Hindlimb muscle (tissue), 1 donor: ENCODE data around the gene HLA-DMA. TPM values are rescaled to one million over a fixed set of nuclear protein-coding genes. Genes with fewer than 3 reads are reported as not detected.

Source experiments
- DNase-seq: peaks from one replicate; pipeline ENCODE4 v3.0.0-alpha.2; 2013
- polyA plus RNA-seq: library from polyadenylated mRNA; unstranded; fragments of 120-200 nt; gene quantifications from one replicate; pipeline ENCODE4 v1.2.1, GENCODE V29; 2013; ENCODE audit not compliant: insufficient read length

HLA-DMA gene
- polyA plus RNA-seq: 9.5 TPM

DNA sequence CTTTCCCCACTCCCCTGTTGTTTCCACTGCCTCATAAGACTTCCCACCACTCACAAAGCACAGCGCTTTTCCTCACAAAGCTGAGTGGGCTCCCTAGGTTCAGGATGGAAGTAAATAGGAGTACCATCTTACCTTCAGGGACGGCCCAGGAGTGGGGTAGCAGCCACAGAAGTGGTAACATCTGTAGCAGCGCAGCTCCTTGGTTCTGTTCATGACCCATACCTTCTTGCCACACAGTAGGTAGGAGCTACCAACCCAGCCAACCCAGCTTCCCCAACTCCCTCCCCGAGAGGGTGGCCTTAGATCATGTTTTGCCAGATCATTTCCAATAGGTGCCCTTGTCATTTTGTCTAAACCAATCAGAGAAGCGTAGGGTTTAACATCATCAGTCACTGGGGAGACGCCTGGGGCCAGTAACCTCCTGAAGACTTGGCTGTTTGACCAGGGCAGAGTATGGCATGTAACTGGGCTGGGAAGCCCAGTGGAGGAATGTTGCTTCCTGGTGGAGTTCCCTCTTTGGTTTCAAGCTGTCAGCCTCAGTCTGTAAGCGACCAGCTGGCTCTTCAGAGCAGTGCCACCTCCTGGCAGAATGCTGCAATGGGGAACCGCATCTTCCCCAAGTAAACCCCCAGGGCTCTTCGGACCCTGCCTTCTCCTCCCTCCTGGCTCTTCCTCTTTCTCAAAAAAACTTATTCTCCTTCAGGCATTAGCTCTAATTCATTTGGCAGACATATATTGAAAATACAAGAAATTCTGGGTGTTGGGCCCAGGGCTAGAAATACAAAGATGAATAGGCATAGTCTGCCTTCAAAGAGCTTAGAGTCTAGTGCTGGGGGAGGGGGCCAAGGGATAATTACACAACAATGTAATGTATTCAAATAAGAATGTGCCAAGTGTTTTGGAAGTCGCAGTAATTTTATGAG is at the start of gene HLA-DMA:
Gene HLA-DMA, minus strand, starts transcription at position 281 of the 923 bp plus-strand sequence. Its CDS starts 61 bp downstream, at position 220.
- peak; percentile 62 for DNase-seq

DNA sequence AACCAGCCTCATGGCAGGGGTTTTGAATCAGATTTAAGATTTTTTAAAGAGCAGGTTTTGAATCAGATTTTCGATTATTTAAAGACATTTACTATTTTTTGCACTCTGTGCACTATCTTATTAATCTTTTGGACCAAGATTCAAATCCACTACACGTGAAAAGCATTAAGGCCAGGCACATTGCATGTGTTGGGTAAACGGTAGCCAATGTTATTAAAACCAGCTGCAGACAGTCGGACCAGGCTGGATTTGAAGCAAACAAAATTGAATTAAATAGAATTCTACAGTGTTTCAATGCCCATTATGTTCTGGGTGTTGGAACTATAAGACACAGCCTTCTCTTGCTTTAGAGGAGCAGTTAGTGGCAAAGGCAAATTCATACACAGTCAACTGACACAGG is 48.8 kb upstream of the HLA-DMA start:
- no peak for DNase-seq

DNA sequence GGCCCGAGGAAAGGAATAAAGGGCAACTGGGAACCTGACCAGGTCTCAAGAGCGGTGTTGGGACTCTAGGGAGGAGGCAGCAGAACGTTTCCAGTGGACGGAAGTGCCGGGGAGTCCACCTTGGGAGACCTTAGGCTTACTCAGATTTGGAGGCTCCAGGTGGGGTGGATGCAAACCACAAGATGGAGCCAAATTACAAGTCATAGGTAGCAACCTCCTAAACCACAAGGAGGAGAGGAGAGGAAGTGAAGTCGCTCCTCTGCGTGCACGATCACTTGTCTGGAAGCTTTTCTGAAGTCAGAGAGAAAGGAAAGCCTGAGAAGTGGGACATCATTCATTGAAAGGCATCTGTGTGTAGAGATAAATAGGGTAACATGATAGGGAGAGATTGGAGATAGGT is 47.2 kb upstream of the HLA-DMA start:
- DNase-seq: no peak

DNA sequence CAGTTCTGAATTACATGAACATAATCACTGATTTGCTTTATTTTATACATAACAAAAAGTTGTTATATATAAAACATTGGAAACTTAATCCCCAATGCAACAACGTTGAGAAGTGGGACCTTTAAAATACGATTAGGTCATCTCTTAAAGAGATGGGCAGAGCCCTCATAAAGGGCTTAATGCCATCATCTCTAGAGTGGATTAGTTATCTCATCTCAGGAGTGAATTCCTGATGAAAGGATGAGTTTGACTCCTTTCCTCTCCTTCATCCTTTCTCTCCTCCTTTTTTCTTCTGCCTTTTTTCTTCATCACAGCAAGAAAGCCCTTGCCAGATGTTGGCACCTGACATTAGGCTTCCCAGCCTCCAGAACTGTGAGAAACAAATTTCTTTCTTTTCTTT is 42.6 kb upstream of the HLA-DMA start:
- DNase-seq: no peak

DNA sequence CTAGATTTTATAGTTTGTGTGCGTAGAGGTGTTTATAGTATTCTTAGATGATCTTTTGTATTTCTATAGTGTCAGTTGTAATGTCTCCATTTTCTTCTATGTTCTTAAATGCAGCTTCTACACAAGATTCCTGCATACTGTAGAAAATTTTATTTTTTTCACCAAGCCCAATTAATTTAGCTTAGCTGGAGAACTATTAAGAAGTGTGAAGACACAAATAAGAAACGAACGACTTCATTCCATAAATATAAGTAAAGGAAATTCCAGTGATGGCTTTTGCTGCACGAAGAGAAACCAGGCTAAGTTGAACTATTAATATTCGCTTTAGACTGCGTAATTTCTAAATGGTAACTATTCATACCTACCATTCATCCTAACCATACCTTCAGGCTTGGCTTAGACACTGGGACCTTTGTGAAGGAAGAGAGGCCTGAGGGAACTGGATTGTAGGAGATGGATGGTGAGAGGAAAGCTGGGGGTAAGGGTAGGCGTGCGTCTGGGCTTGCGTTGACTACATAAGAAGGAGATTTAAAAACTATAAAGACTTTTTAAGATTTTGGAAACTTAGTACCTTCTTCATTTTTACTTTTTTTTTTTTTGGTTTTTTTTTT is 40.6 kb upstream of the HLA-DMA start:
- DNase-seq: no peak

DNA sequence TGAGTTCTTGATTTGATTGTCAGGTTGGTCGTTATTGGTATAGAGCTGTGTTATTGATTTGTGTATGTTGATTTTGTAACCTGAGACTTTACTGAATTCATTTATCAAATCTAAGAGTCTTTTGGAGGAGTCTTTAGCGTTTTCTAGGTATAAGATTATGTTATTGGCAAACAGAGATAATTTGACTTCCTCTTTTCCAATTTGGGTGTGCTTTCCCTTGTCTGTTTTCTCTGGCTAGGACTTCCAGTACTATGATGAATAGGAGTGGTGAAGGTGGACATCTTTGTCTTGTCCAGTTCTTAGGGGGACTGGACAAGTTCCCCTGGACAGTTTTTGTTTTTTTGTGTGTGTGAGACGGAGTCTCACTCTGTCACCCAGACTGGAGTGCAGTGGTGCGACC is 39.1 kb upstream of the HLA-DMA start:
- DNase-seq: no peak

DNA sequence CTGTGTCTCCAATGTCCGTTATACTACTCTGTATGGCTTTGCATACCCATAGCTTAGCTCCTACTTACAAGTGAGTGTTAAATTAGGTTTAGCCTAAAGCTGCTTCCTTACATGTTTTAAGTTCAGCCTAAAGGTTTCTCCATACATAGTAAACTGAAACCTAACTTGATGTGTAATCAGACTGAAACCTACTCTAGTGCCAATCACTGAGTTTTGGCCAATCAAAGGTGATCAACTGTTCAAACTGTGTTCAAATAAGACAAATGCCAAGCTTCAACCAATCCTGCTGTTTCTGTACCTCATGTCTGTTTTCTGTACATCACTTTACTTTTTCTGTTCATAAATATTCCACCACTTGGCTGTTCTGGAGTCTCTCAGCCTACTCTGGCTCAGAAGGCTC is 36.5 kb upstream of the HLA-DMA start:
- DNase-seq: no peak

DNA sequence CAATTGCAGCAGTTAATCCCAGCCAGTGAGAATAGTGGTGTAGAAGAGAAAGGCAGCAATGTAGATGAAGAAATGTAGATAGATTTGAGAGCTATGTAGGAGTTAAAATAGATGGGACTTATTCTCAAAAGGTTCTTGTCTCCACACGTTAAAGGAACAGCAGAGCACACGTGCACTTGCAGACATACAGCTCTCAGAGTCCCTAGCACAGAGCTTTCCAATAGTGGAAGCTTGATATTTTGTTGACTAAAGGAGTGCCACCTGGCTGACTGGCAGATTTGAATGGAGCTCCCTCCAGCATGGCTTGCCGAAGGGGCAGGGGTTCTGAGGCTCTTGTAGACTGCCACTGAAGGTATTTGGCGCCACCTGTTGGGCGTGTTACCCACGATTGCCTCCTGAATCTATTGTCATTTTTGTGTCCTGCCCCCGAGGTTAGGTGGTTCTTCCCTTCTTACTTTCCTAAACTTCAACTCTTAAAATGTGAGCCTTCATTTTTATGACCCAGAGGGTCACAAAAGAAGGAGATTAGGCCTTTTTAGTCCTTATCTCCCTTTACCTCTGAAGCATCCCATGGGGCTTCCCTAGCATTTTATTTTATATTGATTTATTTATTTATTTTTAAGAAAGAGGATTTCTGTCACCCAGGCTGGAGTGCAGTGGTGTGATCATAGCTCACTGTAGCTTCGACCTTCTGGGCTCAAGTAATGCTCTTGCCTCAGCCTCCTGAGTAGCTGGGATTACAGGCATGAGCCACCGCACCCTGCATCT is 31.9 kb upstream of the HLA-DMA start:
- peak; percentile 72 for DNase-seq

DNA sequence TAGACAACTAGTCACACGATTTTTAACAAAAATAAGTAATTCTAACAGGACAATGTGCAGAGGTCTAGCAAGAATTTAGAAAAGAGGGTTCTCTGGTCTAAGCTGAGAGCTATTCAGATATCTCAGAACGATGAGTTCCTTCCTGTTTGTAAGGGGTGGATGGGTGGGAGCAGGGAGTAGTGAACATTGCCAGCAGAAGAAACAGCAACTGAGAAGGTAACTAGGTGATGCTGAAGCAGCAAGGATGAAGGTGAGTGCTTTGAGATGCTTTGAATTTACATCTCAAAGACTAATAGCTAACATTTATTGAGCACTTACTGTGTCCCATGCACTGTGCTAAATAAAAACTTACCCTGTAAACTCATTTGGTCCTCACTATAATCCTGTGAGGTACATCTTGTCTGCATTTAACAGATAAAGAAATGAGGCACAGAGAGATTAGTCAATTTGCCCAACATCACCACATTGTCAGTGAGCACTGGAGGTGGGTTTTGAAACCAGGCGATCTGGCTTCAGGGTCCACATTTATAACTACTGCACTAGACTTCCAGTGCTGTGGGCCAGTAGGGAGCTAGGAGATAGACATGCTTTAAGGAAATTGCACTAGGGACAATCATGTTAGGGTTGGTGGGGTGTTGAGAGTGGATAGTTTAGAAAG is 31.2 kb upstream of the HLA-DMA start:
- DNase-seq: no peak

DNA sequence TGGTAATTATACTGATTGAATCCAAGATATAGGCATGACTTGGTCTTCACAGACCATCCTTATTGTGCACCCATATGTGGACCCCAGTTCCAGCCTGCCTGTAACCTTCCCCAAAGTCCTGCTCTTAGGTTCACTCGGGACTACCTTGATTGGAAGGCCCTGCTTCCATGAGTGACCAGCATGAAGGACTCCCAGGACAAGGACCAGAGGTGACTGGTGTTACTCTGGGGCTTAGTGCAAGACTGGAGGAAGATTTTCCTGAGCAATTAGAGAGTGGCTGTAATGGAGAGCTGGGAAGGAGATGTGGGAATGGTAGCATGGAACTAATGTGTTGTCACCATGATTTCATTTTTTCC is 30.6 kb upstream of the HLA-DMA start:
- DNase-seq: no peak

DNA sequence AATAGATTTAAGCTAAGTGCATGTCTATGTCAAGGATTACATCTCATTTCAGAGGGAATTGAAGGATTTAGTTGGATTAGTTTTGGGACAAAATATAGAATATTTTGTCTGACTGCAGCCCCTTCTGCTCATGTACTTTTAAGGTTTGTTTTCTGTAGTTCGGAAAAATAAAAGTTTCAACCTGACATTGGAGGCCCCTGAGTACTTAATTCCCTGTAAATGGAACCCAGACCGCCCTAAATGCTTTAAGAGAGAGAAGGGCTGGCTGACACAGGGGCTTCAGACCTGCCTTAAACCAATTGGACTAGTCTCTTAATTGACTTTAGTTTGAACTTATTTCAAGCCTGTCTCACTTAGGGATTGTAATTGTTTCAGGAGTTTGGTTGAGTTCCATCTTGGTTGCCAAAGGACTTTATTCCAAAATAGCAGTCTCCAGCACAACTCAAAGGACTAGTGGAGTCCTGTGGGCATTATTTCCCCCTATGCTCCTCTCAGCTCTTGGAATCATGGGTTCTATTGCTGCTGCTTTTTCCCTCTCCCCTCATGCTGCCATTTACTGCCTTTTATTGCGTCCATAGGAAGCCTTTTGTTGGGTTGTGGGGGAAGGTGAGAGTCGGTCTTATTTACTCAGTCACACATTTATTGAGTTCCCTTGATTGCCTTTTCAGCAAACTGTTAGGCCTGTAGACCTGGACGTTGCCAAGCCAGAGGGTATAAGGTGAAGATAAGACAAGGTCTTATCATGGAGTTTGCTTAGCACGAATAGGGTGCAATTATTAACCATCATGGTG is 30.0 kb upstream of the HLA-DMA start:
- DNase-seq: no peak

DNA sequence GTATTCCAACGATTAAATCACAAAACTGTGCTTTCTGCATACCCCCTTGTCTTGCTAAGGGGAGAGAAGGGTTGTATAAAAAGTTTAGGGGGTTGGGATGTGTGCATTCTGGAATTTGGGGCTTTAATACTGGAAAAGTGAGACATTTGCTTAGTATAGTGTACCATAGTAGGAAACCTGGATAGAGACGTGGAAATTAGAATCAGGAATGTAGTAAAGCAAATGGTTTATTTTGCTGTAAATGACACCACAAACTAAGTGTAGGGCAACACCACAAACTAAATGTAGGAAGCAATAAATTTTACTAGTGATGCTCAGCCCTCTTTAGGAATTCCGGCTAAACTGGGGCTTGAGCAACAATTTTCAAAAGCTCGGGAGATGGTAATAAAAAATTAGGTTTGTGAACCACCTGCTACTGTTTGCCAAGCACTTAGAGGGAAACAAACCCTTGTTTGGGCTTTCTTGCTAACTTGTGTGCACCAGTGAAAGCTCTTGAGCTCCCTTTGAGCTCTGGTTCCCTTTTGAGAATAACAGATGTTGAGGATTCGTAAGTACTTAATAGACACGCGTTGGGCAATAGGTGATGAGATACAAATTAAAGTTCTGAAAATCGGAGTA is 29.3 kb upstream of the HLA-DMA start:
- DNase-seq: no peak

DNA sequence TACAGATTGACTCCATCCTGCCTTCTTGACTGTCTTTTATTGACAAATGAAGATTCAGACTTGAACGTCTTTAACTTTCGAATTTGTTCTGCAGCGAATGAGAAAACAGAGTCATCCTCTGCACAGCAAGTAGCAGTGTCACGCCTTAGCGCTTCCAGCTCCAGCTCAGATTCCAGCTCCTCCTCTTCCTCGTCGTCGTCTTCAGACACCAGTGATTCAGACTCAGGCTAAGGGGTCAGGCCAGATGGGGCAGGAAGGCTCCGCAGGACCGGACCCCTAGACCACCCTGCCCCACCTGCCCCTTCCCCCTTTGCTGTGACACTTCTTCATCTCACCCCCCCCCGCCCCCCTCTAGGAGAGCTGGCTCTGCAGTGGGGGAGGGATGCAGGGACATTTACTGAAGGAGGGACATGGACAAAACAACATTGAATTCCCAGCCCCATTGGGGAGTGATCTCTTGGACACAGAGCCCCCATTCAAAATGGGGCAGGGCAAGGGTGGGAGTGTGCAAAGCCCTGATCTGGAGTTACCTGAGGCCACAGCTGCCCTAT is 27.7 kb upstream of the HLA-DMA start:
- no peak for DNase-seq

DNA sequence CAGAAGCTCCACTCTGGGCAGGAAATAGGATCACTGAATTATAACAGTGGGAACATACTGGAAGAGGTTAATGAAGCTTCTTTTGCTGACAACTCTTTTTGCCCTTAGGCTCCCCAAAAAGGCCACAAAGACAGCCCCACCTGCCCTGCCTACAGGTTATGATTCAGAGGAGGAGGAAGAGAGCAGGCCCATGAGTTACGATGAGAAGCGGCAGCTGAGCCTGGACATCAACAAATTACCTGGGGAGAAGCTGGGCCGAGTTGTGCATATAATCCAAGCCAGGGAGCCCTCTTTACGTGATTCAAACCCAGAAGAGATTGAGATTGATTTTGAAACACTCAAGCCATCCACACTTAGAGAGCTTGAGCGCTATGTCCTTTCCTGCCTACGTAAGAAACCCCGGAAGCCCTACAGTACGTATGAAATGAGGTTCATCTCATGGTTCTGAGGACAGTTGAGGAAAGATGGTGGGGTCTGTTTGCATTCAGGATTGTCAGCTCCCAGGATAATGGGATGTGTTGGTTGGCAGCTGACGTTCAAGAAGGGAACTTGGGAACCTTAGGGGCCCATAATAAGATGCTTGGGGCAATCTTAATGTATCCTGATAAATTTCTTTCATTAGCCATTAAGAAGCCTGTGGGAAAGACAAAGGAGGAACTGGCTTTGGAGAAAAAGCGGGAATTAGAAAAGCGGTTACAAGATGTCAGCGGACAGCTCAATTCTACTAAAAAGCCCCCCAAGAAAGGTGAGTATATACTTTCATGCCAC is 27.0 kb upstream of the HLA-DMA start:
- DNase-seq: no peak

DNA sequence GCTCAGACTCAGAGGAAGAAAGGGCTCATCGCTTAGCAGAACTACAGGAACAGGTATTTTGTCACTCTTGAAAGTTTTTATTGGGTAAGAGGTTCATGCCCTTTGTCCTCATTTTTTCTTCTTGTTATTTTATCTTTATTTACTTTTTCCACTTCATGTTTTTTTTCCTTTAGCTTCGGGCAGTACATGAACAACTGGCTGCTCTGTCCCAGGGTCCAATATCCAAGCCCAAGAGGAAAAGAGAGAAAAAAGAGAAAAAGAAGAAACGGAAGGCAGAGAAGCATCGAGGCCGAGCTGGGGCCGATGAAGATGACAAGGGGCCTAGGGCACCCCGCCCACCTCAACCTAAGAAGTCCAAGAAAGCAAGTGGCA is 25.0 kb upstream of the HLA-DMA start:
- DNase-seq: no peak

DNA sequence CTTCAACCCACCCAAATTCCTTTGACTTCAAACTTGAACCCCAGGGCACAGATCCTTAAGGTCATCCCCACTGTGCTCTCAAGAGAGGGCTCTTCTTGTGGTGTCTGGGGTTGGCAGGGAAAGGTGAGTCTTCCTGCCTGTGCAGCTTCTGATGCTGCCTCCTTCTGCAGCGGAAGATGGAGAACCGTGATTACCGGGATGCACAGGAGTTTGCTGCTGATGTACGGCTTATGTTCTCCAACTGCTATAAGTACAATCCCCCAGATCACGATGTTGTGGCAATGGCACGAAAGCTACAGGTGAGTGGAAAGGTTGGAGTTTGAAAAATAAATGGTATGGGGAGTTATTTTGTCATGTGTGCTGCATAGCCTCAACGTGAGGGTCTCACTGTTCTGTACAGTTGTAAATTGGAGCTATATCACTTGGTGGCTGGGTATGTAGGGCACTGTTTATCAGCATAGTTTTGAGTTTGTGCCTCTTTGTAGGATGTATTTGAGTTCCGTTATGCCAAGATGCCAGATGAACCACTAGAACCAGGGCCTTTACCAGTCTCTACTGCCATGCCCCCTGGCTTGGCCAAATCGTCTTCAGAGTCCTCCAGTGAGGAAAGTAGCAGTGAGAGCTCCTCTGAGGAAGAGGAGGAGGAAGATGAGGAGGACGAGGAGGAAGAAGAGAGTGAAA is 24.5 kb upstream of the HLA-DMA start:
- no peak for DNase-seq

DNA sequence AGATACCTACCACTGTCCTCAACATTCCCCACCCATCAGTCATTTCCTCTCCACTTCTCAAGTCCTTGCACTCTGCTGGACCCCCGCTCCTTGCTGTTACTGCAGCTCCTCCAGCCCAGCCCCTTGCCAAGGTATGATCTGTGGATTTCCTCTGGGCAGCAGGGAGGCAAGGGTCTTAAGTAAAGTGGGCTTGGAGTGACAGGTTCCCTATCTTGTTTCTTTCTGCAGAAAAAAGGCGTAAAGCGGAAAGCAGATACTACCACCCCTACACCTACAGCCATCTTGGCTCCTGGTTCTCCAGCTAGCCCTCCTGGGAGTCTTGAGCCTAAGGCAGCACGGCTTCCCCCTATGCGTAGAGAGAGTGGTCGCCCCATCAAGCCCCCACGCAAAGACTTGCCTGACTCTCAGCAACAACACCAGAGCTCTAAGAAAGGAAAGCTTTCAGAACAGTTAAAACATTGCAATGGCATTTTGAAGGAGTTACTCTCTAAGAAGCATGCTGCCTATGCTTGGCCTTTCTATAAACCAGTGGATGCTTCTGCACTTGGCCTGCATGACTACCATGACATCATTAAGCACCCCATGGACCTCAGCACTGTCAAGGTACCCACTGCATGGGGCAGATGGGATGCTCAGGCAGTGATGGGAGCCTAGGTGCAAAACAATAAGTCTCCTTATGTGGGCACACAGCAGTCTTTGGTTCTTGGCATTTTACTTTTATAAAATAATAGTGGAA is 23.6 kb upstream of the HLA-DMA start:
- DNase-seq: no peak

DNA sequence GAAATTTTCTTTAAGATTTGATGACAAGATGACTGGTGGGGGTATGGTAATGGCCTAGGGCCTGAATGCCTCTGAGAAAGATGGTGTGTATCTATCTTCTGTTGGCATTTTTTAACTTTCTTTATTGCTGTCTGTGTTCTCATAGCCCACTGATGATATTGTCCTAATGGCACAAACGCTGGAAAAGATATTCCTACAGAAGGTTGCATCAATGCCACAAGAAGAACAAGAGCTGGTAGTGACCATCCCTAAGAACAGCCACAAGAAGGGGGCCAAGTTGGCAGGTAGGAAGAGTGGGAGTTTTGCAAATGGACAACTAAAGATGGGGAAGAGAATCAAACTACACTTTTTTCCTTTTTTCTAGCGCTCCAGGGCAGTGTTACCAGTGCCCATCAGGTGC is 23.0 kb upstream of the HLA-DMA start:
- DNase-seq: no peak
